Gastrocnemius medialis (tissue), 4 donors: ENCODE data around the gene TAF1D. TPM values are rescaled to one million over a fixed set of nuclear protein-coding genes. Genes with fewer than 3 reads are reported as not detected.
A peak's percentile ranks its signal among the peaks of the same experiment; 100 is the strongest.

Experiments
- ATAC-seq, 2 donors: fragments of 150-250 bp; one replicate each; pipeline ENCODE4 v1.9.1; 2016
- DNase-seq, 2 donors: peaks; one replicate each; pipeline ENCODE4 v3.0.0-alpha.2; 2019
- H3K27ac ChIP-seq, 4 donors: fragments of 200-600 bp; sonication (generic); 1 replicate in 1 of 4; 2 replicates in 3 of 4; pipeline ENCODE4 v1.5.1; 2016 to 2018; ENCODE audit warnings: mild to moderate bottlenecking in 2 of 4, moderate library complexity in 1 of 4
- H3K27me3 ChIP-seq, 3 donors: fragments of 200-600 bp; sonication (generic) in 2 of 3; 1 replicate in 1 of 3; 2 replicates in 2 of 3; pipeline versions ENCODE4 v1.5.1 to v1.6.0; 2016 to 2019; ENCODE audit warnings: mild to moderate bottlenecking in 1 of 3, moderate library complexity in 1 of 3
- H3K36me3 ChIP-seq, 2 donors: fragments of 200-600 bp; sonication (generic) in 1 of 2; one replicate each; pipeline ENCODE4 v1.5.1; 2017 to 2018
- H3K4me1 ChIP-seq, 2 donors: fragments of 200-600 bp; sonication (generic) in 1 of 2; one replicate each; pipeline ENCODE4 v1.5.1; 2016 to 2017; ENCODE audit warnings: mild to moderate bottlenecking in 2 of 2
- H3K4me3 ChIP-seq, 4 donors: fragments of 200-600 bp; sonication (generic) in 3 of 4; 1 replicate in 1 of 4; 2 replicates in 3 of 4; pipeline ENCODE4 v1.5.1; 2016 to 2019; ENCODE audit warnings: mild to moderate bottlenecking in 2 of 4
- H3K9me3 ChIP-seq, 3 donors: fragments of 200-600 bp; sonication (generic) in 2 of 3; 1 replicate in 1 of 3; 2 replicates in 2 of 3; pipeline ENCODE4 v1.5.1; 2016 to 2019
- POLR2A ChIP-seq, 2 donors: fragments of 450-650 bp; IDR thresholded peaks; one replicate each; pipeline ENCODE4 v1.6.1; 2017; ENCODE audit warnings: antibody characterized with exemption in 2 of 2, mild to moderate bottlenecking in 2 of 2, moderate library complexity in 2 of 2
- in situ Hi-C, 4 donors: fragments of 200-750 bp; cut with MboI; loops; one replicate each; pipeline versions ENCODE4 v1.15.0 to v1.8.0; 2017; ENCODE audit warnings: low sequenced_read_pairs in 4 of 4
- intact Hi-C: fragments of 100-400 bp; cut with DNase I; formaldehyde crosslinking; loops from one replicate; pipeline ENCODE4 v1.15.1; 2023; ENCODE audit warnings: low total_unique reads
- total RNA-seq, 4 donors: library from RNA; depleted of rRNA; stranded (reverse); fragments of >200 nt; gene quantifications; one replicate each; pipeline versions ENCODE4 v1.1.0 to v1.2.3, GENCODE V29; 2016
- TF ChIP-seq, protein P1 (sequence below), 5 experiments: fragments of 450-650 bp in 3 of 5; fragments of 200-600 bp in 2 of 5; sonication (generic) in 2 of 5; IDR thresholded peaks in 4 of 5; conservative IDR thresholded peaks in 1 of 5; 1 replicate in 4 of 5; 2 replicates in 1 of 5; pipeline ENCODE4 v1.5.1; 2016 to 2019; ENCODE audit warnings: antibody characterized with exemption in 5 of 5, mild to moderate bottlenecking in 3 of 5, moderate library complexity in 3 of 5

TAF1D gene
- total RNA-seq, 4 donors from 2014 or later: 42.6 to 85.5 (median 55.0) TPM

DNA sequence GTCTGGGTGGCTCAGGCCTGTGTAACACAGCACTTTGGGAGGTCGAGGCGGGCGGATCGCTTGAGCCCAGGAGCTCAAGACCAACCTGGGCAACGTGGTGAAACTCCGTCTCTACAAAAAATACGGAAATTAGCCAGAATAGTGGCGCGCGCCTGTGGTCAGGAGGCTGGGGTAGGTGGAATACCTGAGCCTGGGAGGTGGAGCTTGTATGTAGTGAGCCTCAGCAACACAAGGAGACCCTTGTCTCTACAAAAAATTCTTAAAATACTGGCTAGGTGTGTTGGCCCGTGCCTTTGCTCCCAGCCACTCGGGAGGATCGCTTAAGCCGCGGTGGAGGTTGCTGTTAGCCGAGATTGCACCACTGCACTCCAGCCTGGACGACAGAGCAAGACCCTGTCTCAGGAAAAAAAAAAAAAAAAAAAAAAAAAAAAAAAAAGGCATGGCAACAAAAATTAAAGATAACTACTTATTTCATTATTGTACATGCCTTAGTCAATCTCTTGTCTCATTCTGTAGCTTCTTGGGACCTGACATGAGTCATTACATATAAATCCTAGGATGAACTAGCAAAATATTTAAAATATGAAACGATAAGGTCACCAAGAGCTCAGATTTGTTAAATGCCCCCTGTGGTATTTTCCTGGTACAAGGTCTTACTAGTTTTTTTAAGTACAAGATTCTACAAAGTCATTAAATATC is 1.1 kb downstream of the TAF1D start:
- peak overlapping the region; percentile 91 to 99 (median 94) for H3K27ac ChIP-seq
- H3K4me1 ChIP-seq: peaks cover 42 to 45% of the 10 kb centered on the region in 2 donors
- no peak for ATAC-seq
- intact Hi-C loops: loop anchor here (5.0 to 10.0 kb wide), 2 partner anchors 215 to 1327 kb away; partner anchors contain the start of gene SRSF8
- in situ Hi-C loops: loop anchor here in 1 of 4 donors (25.0 kb wide), 1 partner anchor 747 kb away; the partner anchor contains the start of genes ANKRD49 and MRE11
- no peaks in the 10 kb centered on the region for H3K9me3 ChIP-seq
- peak overlapping the region; percentile 71 to 92 (median 76) for H3K4me3 ChIP-seq
- H3K36me3 ChIP-seq: peaks cover 20 to 43% of the 10 kb centered on the region in 2 donors
- no peak for DNase-seq
- H3K27me3 ChIP-seq: no peaks in the 10 kb centered on the region
- TF ChIP-seq, protein P1, sequence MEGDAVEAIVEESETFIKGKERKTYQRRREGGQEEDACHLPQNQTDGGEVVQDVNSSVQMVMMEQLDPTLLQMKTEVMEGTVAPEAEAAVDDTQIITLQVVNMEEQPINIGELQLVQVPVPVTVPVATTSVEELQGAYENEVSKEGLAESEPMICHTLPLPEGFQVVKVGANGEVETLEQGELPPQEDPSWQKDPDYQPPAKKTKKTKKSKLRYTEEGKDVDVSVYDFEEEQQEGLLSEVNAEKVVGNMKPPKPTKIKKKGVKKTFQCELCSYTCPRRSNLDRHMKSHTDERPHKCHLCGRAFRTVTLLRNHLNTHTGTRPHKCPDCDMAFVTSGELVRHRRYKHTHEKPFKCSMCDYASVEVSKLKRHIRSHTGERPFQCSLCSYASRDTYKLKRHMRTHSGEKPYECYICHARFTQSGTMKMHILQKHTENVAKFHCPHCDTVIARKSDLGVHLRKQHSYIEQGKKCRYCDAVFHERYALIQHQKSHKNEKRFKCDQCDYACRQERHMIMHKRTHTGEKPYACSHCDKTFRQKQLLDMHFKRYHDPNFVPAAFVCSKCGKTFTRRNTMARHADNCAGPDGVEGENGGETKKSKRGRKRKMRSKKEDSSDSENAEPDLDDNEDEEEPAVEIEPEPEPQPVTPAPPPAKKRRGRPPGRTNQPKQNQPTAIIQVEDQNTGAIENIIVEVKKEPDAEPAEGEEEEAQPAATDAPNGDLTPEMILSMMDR (IDR thresholded peaks at IDR 0.05 in 4 of 5, conservative IDR thresholded peaks at IDR 0.05 in 1 of 5): no peak

DNA sequence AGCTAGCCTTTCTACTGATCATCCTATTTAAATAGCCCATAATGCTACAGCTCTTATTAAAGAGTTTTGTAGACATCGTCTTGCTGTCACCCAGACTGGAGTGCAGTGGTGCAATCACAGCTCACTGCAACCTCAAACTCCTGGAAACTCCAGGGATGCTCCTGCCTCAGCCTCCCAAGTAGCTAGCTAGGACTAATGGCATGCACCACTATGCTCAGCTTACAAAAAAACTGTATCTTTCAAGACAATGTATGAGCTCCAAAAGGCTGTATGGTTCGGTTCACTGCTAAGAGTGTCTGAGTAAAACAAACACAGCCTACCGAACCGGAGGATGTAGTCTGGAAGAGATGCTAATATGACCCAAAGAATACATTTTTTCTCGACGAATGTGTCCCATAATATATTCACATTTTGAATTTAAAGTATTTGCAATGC is 2.6 kb downstream of the TAF1D start:
- Histone ChIP-seq H3K27ac (peak overlapping the region in 2 of 4 donors; percentile 9 to 95), H3K27me3 (no peaks in the 10 kb centered on the region), H3K4me1 (peaks cover 38 to 43% of the 10 kb centered on the region in 2 donors), H3K36me3 (peaks cover 22 to 58% of the 10 kb centered on the region in 2 donors), H3K9me3 (no peaks in the 10 kb centered on the region), H3K4me3 (peak overlapping the region in 2 of 4 donors; percentile 74 to 77)
- DNase-seq (no peak), ATAC-seq (no peak)
- in situ Hi-C loops (loop anchor here in 2 of 4 donors (10.0 to 25.0 kb wide), 2 partner anchors 54 to 749 kb away; partner anchors contain the start of genes ANKRD49 (in 1 of the 2) and MRE11 (in 1 of the 2)), intact Hi-C loops (no loop called here)
- no peak for TF ChIP-seq POLR2A (IDR thresholded peaks at IDR 0.05)
- TF ChIP-seq, protein P1 (IDR thresholded peaks at IDR 0.05 in 4 of 5, conservative IDR thresholded peaks at IDR 0.05 in 1 of 5): no peak

DNA sequence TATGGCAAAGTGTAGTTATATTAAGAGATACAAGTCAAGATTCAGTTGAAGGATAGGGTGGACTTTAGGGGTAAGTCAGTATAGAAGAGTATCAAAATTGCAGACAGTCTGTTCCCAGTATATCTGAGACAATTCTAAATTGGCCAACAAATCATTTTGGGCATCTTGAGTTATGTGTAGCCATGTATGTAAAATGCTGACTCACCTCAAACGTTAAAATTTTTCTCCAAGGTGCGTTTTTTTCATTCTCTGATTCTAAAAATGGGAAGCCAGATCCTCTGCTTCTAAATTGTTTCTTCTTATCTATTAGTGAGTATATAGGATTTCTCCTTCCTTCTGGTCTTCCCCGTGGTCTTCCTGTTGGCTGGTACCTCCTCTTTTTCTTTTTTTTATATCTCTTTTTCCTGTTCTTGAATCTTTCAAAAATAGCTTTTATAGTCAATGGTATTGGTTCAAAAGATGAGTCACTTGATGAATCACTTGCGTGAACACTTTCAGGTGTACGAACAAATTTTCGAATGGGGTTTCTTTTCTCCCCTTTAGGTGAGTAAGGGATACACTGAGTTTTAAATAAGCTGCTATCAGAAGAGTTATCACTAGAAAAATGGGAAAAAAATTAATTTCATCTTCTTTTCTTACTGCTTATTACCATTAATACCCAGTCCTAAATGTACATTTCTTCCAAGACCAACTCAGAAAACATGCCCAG is 3.2 kb downstream of the TAF1D start:
- no peaks in the 10 kb centered on the region for H3K9me3 ChIP-seq
- peaks cover 22 to 60% of the 10 kb centered on the region in 2 donors for H3K36me3 ChIP-seq
- ATAC-seq (no peak), DNase-seq (no peak)
- in situ Hi-C loops: loop anchor here in 2 of 4 donors (10.0 to 25.0 kb wide), 2 partner anchors 53 to 749 kb away; partner anchors contain the start of genes ANKRD49 (in 1 of the 2) and MRE11 (in 1 of the 2)
- H3K27ac ChIP-seq: peak overlapping the region; percentile 3 to 95 (median 30)
- peaks cover 38 to 43% of the 10 kb centered on the region in 2 donors for H3K4me1 ChIP-seq
- H3K4me3 ChIP-seq: peak overlapping the region in 1 of 4 donors; percentile 74
- intact Hi-C loops: no loop called here
- TF ChIP-seq POLR2A (IDR thresholded peaks at IDR 0.05): no peak
- H3K27me3 ChIP-seq: no peaks in the 10 kb centered on the region

DNA sequence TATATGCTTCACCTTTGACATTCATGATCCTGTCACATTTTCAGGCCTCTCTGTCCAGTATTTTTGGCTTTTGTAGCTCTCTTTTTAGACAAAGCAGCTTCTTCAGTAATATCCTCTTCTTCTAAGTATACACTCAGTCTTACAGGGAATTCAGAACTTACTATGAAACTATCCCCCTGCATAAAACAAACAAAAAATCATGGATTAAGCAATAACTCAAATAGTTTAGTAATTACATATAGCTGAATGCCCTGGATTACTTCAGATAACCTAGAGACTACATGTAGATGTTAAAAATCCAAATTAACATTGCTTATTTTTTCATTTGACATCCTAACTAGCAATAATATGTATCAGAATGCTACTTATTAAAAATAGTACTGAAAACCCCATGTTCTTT is 5.2 kb downstream of the TAF1D start:
- Histone ChIP-seq H3K9me3 (no peaks in the 10 kb centered on the region), H3K4me1 (peaks cover 31 to 34% of the 10 kb centered on the region in 2 donors), H3K27me3 (no peaks in the 10 kb centered on the region), H3K36me3 (peaks cover 23 to 79% of the 10 kb centered on the region in 2 donors), H3K4me3 (no peak overlapping the region), H3K27ac (no peak overlapping the region)
- intact Hi-C loops: no loop called here
- no peak for DNase-seq
- in situ Hi-C loops: loop anchor here in 2 of 4 donors (10.0 to 25.0 kb wide), 2 partner anchors 51 to 751 kb away; partner anchors contain the start of genes ANKRD49 (in 1 of the 2) and MRE11 (in 1 of the 2)
- no peak for TF ChIP-seq POLR2A (IDR thresholded peaks at IDR 0.05)
- TF ChIP-seq, protein P1 (IDR thresholded peaks at IDR 0.05 in 4 of 5, conservative IDR thresholded peaks at IDR 0.05 in 1 of 5): no peak
- no peak for ATAC-seq
